ENCODE results near the gene CHST15.
"Not testable (repeated sequence)": the region's sequence is repeated elsewhere in the genome, so short reads cannot be mapped to it uniquely, and the experiment has no call there.

The CHST15 gene

GRCh38 chr10:124043310-124044142 lies 49.9 kb downstream of the CHST15 start:
- DNase-seq (ENCODE audit: low spot score): no peak

DNA sequence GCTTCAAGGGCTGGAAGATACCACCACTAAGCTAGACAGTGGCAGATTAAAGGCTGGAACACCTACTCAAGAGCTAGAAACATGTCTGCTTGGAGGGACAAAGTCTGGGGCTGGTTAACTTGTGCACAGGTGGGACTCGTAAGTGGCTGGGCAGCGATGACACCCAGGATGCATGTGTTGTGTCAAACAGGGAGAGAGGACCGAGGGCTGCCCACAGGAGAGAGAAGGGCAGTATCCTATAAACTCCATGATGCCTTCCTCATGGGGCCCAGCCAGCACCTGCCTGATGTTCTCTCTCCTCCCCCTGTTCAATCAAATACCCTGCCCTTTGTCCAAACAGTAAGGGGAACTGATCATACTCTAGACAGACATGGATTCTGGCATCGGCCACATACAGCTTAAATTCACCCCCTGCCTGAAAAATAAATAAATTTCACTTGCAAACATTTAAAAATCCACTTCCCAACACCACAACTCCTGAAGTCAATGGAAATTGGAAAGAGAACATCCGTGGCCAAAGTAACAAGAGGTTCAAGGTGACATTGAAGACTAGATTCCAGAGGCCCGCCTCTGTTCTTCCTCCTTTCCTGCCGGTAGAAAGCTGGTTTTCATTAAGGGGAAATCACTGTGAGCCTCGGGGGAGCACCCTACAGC lies 50.6 kb downstream of the CHST15 start:
- DNase-seq (ENCODE audit: low spot score): peak; percentile 71

DNA sequence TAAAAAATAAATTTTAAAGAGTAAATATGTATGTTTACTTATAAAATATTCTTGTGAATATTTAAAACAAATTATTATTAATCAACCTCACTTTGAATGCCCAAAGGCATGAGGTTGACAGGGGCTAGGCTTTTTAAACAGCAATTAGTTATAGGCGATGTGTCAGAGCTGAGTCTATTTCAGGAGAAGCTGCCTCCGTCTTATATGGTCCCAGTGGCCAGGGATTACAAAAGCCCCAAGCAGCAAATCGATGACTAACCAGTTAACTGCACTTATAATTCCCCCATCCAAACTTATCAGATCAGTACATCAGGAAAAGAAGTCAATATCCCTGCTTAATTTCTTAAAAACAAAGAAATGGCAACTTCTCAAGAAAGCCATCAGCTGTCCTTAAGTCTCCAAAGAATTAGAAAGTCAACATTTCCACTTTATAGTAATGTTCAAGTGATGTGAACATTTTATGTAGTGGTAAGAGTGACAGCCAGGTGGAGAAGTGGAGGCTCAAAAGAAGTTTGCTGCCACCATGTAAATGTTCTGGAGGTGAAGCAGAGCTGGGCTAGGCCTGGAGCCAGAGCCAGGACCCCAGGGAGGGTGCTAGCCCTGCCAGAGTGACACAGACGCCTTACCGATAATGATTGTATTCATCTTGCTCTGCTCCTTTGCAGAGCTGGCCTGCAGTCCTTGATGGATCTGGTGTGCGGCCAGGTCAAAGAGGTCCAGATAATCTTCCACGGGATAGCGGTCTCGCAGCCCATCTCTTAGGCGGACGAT lies 51.5 kb downstream of the CHST15 start:
- DNase-seq (ENCODE audit: low spot score): no peak

GRCh38 chr10:124040451-124041188 lies 52.8 kb downstream of the CHST15 start:
- peak; percentile 42 for DNase-seq (ENCODE audit: low spot score)

DNA sequence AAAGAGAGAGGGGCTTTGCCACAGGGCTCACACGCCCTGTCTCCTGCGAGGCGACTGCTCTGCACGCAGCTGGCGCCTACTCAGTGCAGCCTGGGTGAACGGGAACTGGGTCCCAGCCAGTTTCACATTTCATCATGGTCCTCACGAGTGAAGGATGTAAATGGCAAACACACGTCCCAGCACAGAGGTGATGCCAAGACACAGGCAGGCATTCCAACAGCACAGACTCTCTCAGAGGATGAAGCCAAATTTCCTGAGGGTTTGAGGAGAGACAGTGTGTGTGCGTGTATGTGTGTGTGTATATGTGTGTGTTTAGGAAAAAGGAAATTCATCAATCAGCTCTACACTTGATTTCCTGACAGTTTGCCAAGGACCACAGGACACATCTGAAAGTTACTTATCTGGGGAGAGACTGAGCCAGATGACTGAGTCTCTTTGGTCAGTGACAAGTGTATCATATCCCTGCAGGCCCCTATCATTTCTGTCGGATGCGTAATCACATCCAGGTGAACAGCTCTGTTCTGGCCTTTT lies 53.9 kb downstream of the CHST15 start:
- no peak for DNase-seq (ENCODE audit: low spot score)

DNA sequence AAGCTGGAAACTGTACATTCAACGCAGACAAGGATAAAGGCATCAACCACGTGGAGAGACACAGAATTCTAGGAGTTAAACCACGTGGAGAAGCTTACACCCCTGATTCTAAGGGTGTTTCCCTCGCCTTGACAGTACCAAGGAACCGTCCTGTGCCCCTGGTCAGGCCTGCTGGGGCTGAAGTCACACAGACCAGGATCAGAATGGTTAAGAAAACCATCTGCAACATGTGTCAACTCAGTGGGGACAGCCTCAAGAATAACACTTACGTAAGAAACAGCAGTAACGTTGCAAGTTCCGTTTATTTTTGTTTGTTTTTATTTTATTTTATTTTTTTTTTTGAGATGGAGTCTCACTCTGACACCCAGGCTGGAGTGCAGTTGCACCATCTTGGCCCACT lies 55.6 kb downstream of the CHST15 start:
- no peak for DNase-seq (ENCODE audit: low spot score)

DNA sequence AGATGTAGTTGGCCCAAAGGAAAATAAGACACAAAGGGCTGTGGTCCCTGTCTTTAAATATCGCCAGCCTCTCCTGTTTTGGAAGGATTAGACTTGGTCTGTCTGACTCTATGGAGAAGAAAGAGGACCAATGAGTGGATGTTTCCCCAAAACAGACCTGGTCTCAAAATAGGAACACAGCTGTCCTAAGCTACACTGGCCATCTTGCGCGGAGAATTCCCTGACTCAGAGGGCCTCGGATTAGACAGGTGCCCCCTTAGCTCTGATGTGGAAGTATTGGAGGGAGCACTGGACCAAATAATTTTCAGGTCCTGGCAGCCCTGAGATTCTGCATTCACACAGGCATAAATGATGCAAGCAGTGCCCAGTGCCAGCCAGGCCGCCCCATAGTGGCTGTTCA lies 56.1 kb downstream of the CHST15 start:
- DNase-seq (ENCODE audit: low spot score): no peak

DNA sequence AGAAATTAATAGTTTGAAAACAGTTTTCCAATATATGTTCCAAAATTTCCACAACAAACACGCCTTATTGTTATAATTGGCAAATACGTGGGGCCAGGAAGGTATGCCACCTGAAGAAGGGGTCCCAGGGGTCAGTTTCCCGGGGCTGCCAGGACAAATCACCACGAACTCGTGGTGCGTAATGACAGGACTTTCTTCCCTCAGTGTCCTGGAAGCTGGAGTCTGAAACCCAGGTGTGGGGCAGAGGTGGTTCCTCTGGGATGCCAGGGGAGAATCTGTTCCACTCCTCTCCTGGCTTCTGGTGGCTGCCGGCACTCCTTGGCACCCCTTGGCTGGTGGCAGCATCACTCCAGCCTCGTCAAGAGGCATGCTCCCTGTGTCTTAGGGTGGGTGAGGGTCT lies 56.7 kb downstream of the CHST15 start:
- DNase-seq (ENCODE audit: low spot score): no peak

GRCh38 chr10:124035928-124036558 lies 57.4 kb downstream of the CHST15 start:
- peak; percentile 54 for DNase-seq (ENCODE audit: low spot score)

DNA sequence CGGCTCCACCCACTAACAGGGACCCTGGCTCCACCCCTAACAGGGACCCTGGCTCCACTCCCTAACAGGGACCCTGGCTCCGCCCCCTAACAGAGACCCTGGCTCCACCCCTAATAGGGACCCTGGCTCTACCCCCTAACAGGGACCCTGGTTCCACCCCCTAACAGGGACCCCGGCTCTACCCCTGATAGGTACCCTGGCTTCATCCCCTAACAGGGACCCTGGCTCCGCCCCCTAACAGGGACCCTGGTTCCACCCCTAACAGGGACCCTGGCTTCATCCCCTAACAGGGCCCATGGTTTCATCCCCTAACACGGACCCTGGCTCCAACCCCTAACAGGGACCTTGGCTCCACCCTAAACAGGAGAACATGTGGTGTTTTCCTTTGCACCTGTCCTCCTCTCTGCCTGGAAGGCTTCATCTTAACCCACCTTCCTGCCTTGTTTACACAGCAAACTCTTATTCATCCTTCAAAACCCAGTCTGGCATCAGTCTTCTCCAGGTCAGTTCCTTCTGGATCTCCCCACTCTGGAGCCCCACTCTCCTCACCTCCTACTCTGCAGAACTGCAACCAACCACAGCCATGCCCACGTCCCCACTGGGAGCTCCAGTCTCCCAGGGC lies 58.0 kb downstream of the CHST15 start:
- no peak for DNase-seq (ENCODE audit: low spot score)

DNA sequence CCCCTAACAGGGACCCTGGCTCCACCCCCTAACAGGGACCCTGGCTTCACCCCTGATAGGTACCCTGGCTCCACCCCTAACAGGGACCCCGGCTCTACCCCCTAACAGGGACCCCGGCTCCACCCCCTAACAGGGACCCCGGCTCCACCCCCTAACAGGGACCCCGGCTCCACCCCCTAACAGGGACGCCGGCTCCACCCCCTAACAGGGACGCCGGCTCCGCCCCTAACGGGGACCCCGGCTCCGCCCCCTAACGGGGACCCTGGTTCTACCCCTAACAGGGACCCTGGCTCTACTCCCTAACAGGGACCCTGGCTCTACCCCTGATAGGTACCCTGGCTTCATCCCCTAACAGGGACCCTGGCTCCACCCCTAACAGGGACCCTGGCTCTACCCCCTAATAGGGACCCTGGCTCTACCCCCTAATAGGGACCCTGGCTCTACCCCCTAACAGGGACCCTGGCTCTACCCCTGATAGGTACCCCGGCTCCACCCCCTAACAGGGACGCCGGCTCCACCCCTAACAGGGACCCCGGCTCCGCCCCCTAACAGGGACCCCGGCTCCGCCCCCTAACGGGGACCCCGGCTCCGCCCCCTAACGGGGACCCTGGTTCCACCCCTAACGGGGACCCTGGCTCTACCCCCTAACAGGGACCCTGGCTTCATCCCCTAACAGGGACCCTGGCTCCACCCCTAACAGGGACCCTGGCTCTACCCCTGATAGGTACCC lies 58.7 kb downstream of the CHST15 start:
- DNase-seq (ENCODE audit: low spot score): not testable (repeated sequence)

DNA sequence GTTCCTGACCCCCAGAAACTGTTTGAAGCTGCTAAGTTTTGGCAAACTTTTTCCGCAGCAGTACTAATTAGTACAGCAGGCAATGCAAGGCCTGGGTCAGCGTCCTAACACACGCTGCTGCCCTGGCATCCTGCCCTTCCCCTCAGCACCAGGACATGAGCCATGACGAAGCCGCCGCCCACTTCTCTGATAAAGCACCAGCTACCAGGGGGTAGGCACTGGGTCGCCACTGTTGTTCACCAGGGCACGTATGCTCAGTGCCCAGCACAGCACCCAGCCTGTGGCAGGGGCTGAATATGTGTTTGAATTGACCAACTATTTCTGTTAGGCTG lies 59.5 kb downstream of the CHST15 start:
- no peak for DNase-seq (ENCODE audit: low spot score)

- DNase-seq (ENCODE audit: low spot score): no peak
Observed at GRCh38 chr10:124032971-124033886, 60.2 kb downstream of the CHST15 start.

DNA sequence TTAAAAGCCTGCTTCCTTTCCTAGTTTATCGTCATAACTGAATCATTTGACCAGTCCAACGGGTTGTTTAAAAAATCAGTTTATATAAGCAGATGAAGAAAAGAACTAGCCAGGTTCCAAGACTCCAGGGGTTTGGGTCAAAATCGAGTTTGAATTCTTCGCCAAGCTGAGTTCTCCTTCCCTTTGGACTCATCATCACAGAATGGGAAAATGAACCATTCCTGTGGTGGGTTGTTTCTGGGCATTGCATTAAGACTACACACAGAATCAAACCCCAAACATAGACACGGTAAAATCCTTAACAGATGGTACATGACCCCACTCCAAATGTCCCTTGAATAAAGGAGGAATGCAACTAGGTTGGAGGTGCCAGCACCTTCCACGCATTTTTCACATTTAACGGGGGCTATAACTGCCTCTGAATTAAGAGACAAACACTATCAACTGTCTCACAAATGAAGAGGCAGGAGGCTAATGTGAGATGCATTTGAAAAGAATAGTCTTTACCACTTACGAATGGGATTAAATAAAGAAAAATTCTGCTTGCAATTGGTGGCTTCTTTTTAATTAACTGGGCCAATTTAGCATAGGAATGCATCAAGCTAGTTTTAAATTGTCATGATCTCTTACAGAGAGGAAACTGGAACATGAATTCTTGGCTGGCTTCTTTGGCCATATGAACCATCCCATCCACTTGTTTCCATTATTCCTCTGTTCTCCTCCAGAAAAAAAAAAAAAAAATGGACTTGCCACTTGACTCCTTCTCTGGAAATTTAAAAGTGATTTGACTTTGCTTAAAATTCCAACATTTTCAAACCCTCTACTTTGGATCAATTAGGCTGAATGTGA lies 61.1 kb downstream of the CHST15 start:
- DNase-seq (ENCODE audit: low spot score): no peak

- DNase-seq (ENCODE audit: low spot score): no peak
Observed at GRCh38 chr10:124030492-124031110, 62.8 kb downstream of the CHST15 start.

DNA sequence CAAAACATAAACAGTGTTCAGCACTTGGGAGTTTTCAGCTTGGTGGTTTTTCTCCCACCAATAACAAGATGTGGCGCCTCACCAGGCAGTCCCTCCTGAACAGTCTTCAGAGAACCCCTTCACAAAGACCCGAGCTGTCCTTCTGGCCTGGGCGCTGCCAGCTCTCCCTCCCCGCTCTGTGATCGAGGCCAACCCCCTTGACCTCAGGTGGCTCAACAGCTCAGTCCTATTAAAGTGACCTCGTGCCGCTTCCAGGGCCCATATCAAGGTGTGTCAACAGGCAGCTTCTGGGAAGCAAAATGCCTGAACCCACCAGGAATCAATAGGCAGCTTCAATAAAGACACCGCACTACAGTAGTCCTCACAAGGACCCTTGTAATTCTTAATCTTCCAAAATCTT lies 63.3 kb downstream of the CHST15 start:
- no peak for DNase-seq (ENCODE audit: low spot score)

- no peak for DNase-seq (ENCODE audit: low spot score)
Observed at GRCh38 chr10:124029559-124029958, 63.8 kb downstream of the CHST15 start.

Measured in pons (tissue), 1 donor.